Small intestine (tissue), 4 donors: ENCODE data around the gene SENP3. TPM values are rescaled to one million over a fixed set of nuclear protein-coding genes. Genes with fewer than 3 reads are reported as not detected.

Source experiments
- polyA plus RNA-seq, 4 donors: library from polyadenylated mRNA; stranded (reverse) in 3 of 4; unstranded in 1 of 4; fragments of 200-250 nt in 3 of 4; fragments of 120-200 nt in 1 of 4; gene quantifications; one replicate each; pipeline versions ENCODE4 v1.2.1 to v1.2.3, GENCODE V29; 2013
- donor health status: healthy with polysubstance abuse.
- donor health status: Bipolar disorder and iron deficiency.
- donor health status: healthy.

SENP3 gene
- polyA plus RNA-seq, 4 donors: 39.8 to 66.7 (median 53.3) TPM

Other genes with a start within 250 kb of the SENP3 start
- 100 to 1,000 TPM in 2 of 4 donors, 10 to 100 TPM in 2; 48.3 to 152 (median 86.3) TPM for gene GPS2, start 246.6 kb upstream of the SENP3 start, polyA plus RNA-seq
- 10 to 100 TPM; 14.3 to 36.9 (median 22.7) TPM for gene NEURL4, start 232.6 kb upstream of the SENP3 start, polyA plus RNA-seq
- gene ACAP1, start 225.4 kb upstream of the SENP3 start, polyA plus RNA-seq: 10 to 100 TPM in 1 of 4 donors, 1 to 10 TPM in 3; 3.8 to 43.5 (median 8.5) TPM
- 1 to 10 TPM; 6.0 to 8.6 (median 7.9) TPM for gene KCTD11, start 209.8 kb upstream of the SENP3 start, polyA plus RNA-seq
- not detected for gene TMEM95, start 206.8 kb upstream of the SENP3 start, polyA plus RNA-seq
- gene TNK1, start 180.8 kb upstream of the SENP3 start, polyA plus RNA-seq: 10 to 100 TPM in 2 of 4 donors, 1 to 10 TPM in 2; 8.8 to 16.3 (median 10.7) TPM
- gene PLSCR3, start 167.4 kb upstream of the SENP3 start, polyA plus RNA-seq: 10 to 100 TPM in 3 of 4 donors, 1 to 10 TPM in 1; 6.3 to 18.0 (median 13.6) TPM
- gene TMEM256, start 157.8 kb upstream of the SENP3 start, polyA plus RNA-seq: 100 to 1,000 TPM; 193 to 771 (median 385) TPM
- 1 to 10 TPM in 2 of 4 donors, under 1 TPM in 2; 0.22 to 6.1 (median 2.6) TPM for gene NLGN2, start 154.1 kb upstream of the SENP3 start, polyA plus RNA-seq
- not detected for gene SPEM1, start 141.6 kb upstream of the SENP3 start, polyA plus RNA-seq
- not detected for gene SPEM2, start 136.3 kb upstream of the SENP3 start, polyA plus RNA-seq
- gene SPEM3, start 133.1 kb upstream of the SENP3 start, polyA plus RNA-seq: not detected
- 10 to 100 TPM in 2 of 4 donors, 1 to 10 TPM in 2; 9.3 to 14.9 (median 10.2) TPM for gene TMEM102, start 126.5 kb upstream of the SENP3 start, polyA plus RNA-seq
- under 1 TPM in 2 of 4 donors, not detected in 2; 0.61 to 0.86 TPM for gene FGF11, start 122.4 kb upstream of the SENP3 start, polyA plus RNA-seq
- gene CHRNB1, start 116.9 kb upstream of the SENP3 start, polyA plus RNA-seq: 10 to 100 TPM in 3 of 4 donors, 1 to 10 TPM in 1; 8.4 to 11.9 (median 10.4) TPM
- gene ZBTB4, start 82.3 kb upstream of the SENP3 start, polyA plus RNA-seq: 10 to 100 TPM in 2 of 4 donors, 1 to 10 TPM in 2; 7.6 to 76.4 (median 12.4) TPM
- under 1 TPM in 1 of 4 donors, not detected in 3; 0.49 TPM for gene SLC35G6, start 80.5 kb upstream of the SENP3 start, polyA plus RNA-seq
- gene POLR2A, start 77.6 kb upstream of the SENP3 start, polyA plus RNA-seq: 100 to 1,000 TPM in 1 of 4 donors, 10 to 100 TPM in 2, 1 to 10 TPM in 1; 10.0 to 104 (median 20.8) TPM
- 10 to 100 TPM in 3 of 4 donors, 1 to 10 TPM in 1; 8.1 to 31.1 (median 22.1) TPM for gene TNFSF12, start 12.9 kb upstream of the SENP3 start, polyA plus RNA-seq
- gene TNFSF13, start 3.2 kb upstream of the SENP3 start, polyA plus RNA-seq: 100 to 1,000 TPM in 1 of 4 donors, 10 to 100 TPM in 3; 23.0 to 107 (median 28.5) TPM
- gene CD68, start 17.7 kb downstream of the SENP3 start, polyA plus RNA-seq: 100 to 1,000 TPM in 3 of 4 donors, 10 to 100 TPM in 1; 60.2 to 708 (median 171) TPM
- gene MPDU1, start 21.9 kb downstream of the SENP3 start, polyA plus RNA-seq: 100 to 1,000 TPM in 2 of 4 donors, 10 to 100 TPM in 2; 69.7 to 126 (median 96.4) TPM
- 1 to 10 TPM in 2 of 4 donors, not detected in 2; 1.2 to 1.3 TPM for gene SOX15, start 28.2 kb downstream of the SENP3 start, polyA plus RNA-seq
- gene FXR2, start 53.0 kb downstream of the SENP3 start, polyA plus RNA-seq: 10 to 100 TPM; 25.1 to 41.1 (median 30.9) TPM
- 1,000 to 10,000 TPM in 2 of 4 donors, 100 to 1,000 TPM in 2; 204 to 1,210 (median 689) TPM for gene SAT2, start 65.9 kb downstream of the SENP3 start, polyA plus RNA-seq
- gene SHBG, start 68.2 kb downstream of the SENP3 start, polyA plus RNA-seq: 10 to 100 TPM in 3 of 4 donors, 1 to 10 TPM in 1; 2.6 to 38.8 (median 20.6) TPM
- gene ATP1B2, start 89.0 kb downstream of the SENP3 start, polyA plus RNA-seq: 1 to 10 TPM in 2 of 4 donors, not detected in 2; 1.1 to 1.9 TPM
- 10 to 100 TPM in 2 of 4 donors, 1 to 10 TPM in 2; 8.7 to 51.8 (median 26.3) TPM for gene TP53, start 125.6 kb downstream of the SENP3 start, polyA plus RNA-seq
- gene WRAP53, start 126.6 kb downstream of the SENP3 start, polyA plus RNA-seq: 10 to 100 TPM in 3 of 4 donors, 1 to 10 TPM in 1; 7.1 to 17.7 (median 11.2) TPM
- 1 to 10 TPM in 2 of 4 donors, not detected in 2; 1.1 to 2.0 TPM for gene EFNB3, start 143.3 kb downstream of the SENP3 start, polyA plus RNA-seq
- gene DNAH2, start 155.8 kb downstream of the SENP3 start, polyA plus RNA-seq: under 1 TPM in 2 of 4 donors, not detected in 2; 0.04 to 0.09 TPM